Islet precursor cell (in vitro differentiated cells): ENCODE measurements around the gene TMEM135.
A peak's percentile ranks its signal among the peaks of the same experiment; 100 is the strongest.
"Not testable (repeated sequence)": the region's sequence is repeated elsewhere in the genome, so short reads cannot be mapped to it uniquely, and the experiment has no call there.

Experiments used
- DNase-seq: peaks from one replicate; pipeline ENCODE4 v3.0.0-alpha.2; 2018

The TMEM135 gene

GRCh38 chr11:87081358-87081757, 43.6 kb downstream of the TMEM135 start:
- DNase-seq: no peak

- no peak for DNase-seq
Measured at GRCh38 chr11:87082590-87082989, 44.9 kb downstream of the TMEM135 start.

GRCh38 chr11:87083029-87083428, 45.3 kb downstream of the TMEM135 start:
- no peak for DNase-seq

GRCh38 chr11:87092159-87092558, 54.4 kb downstream of the TMEM135 start:
- DNase-seq: no peak

- DNase-seq: no peak
Measured at GRCh38 chr11:87092567-87092966, 54.8 kb downstream of the TMEM135 start.

GRCh38 chr11:87097582-87097981, 59.8 kb downstream of the TMEM135 start:
- peak; percentile 77 for DNase-seq

- DNase-seq: no peak
Measured at GRCh38 chr11:87101956-87102580, 64.3 kb downstream of the TMEM135 start.

- not testable (repeated sequence) for DNase-seq
Measured at GRCh38 chr11:87105826-87106225, 68.1 kb downstream of the TMEM135 start.

- not testable (repeated sequence) for DNase-seq
Measured at GRCh38 chr11:87107379-87107778, 69.6 kb downstream of the TMEM135 start.

- no peak for DNase-seq
Measured at GRCh38 chr11:87110443-87111131, 72.9 kb downstream of the TMEM135 start.

GRCh38 chr11:87114093-87114492, 76.4 kb downstream of the TMEM135 start:
- no peak for DNase-seq

GRCh38 chr11:87116185-87116584, 78.5 kb downstream of the TMEM135 start:
- no peak for DNase-seq

- DNase-seq: no peak
Measured at GRCh38 chr11:87120937-87121336, 83.2 kb downstream of the TMEM135 start.

- no peak for DNase-seq
Measured at GRCh38 chr11:87122852-87123251, 85.1 kb downstream of the TMEM135 start.

- no peak for DNase-seq
Measured at GRCh38 chr11:87125257-87125656, 87.5 kb downstream of the TMEM135 start.

- no peak for DNase-seq
Measured at GRCh38 chr11:87127101-87127500, 89.4 kb downstream of the TMEM135 start.

- DNase-seq: no peak
Measured at GRCh38 chr11:87128372-87128771, 90.6 kb downstream of the TMEM135 start.

- DNase-seq: no peak
Measured at GRCh38 chr11:87134524-87135106, 96.9 kb downstream of the TMEM135 start.

GRCh38 chr11:87136236-87136635, 98.5 kb downstream of the TMEM135 start:
- DNase-seq: no peak

- no peak for DNase-seq
Measured at GRCh38 chr11:87137711-87138110, 100.0 kb downstream of the TMEM135 start.

- DNase-seq: no peak
Measured at GRCh38 chr11:87139475-87139874, 101.7 kb downstream of the TMEM135 start.

- no peak for DNase-seq
Measured at GRCh38 chr11:87141322-87141721, 103.6 kb downstream of the TMEM135 start.

- DNase-seq: no peak
Measured at GRCh38 chr11:87141980-87142514, 104.3 kb downstream of the TMEM135 start.

GRCh38 chr11:87142594-87142993, 104.9 kb downstream of the TMEM135 start:
- no peak for DNase-seq
